Bronchial epithelial cell (primary cell): ENCODE results near the gene FBXO11. TPM values are rescaled to one million over a fixed set of nuclear protein-coding genes. Genes with fewer than 3 reads are reported as not detected.
A peak's percentile ranks its signal among the peaks of the same experiment; 100 is the strongest.
"Not testable (repeated sequence)": the region's sequence is repeated elsewhere in the genome, so short reads cannot be mapped to it uniquely, and the experiment has no call there.

Experiments
- DNase-seq: peaks from one replicate; pipeline ENCODE4 v3.0.0-alpha.2; 2010; ENCODE audit warnings: low read depth
- FAIRE-seq: peaks from 2 replicates; lab custom pipeline; 2011; peaks lifted over from hg19 to GRCh38; lab: Jason Lieb, UNC
- H3K27me3 ChIP-seq: 2 replicates; pipeline ENCODE4 v1.5.1; 2011; ENCODE audit warnings: low read length; ENCODE audit not compliant: control insufficient read depth, insufficient read depth
- H3K36me3 ChIP-seq: 2 replicates; pipeline ENCODE4 v1.5.1; 2011; ENCODE audit warnings: low read length; ENCODE audit not compliant: control insufficient read depth, insufficient read depth
- H3K4me3 ChIP-seq: 2 replicates; pipeline ENCODE4 v1.5.1; 2011; ENCODE audit warnings: mild to moderate bottlenecking, low read depth, low read length, control low read depth
- CTCF ChIP-seq: IDR thresholded peaks from 2 replicates; pipeline ENCODE4 v1.5.1; 2011; ENCODE audit warnings: mild to moderate bottlenecking, moderate library complexity, low read length, control low read depth, inconsistent platforms; ENCODE audit not compliant: insufficient read depth, severe bottlenecking
- total RNA-seq: library from RNA; depleted of rRNA; stranded (reverse); fragments of >200 nt; gene quantifications from 2 replicates; pipeline ENCODE4 v1.2.1, GENCODE V29; 2014

The FBXO11 gene
- total RNA-seq, 1 donor from 2014 or later = 39.8 TPM

GRCh38 chr2:47908682-47909081 is 2.4 kb upstream of the FBXO11 start:
- H3K4me3 ChIP-seq = no peak overlapping the region
- FAIRE-seq = no peak
- DNase-seq = no peak
- no peaks in the 10 kb centered on the region for H3K27me3 ChIP-seq
- TF ChIP-seq CTCF = no peak
- no peaks in the 10 kb centered on the region for H3K36me3 ChIP-seq

DNA sequence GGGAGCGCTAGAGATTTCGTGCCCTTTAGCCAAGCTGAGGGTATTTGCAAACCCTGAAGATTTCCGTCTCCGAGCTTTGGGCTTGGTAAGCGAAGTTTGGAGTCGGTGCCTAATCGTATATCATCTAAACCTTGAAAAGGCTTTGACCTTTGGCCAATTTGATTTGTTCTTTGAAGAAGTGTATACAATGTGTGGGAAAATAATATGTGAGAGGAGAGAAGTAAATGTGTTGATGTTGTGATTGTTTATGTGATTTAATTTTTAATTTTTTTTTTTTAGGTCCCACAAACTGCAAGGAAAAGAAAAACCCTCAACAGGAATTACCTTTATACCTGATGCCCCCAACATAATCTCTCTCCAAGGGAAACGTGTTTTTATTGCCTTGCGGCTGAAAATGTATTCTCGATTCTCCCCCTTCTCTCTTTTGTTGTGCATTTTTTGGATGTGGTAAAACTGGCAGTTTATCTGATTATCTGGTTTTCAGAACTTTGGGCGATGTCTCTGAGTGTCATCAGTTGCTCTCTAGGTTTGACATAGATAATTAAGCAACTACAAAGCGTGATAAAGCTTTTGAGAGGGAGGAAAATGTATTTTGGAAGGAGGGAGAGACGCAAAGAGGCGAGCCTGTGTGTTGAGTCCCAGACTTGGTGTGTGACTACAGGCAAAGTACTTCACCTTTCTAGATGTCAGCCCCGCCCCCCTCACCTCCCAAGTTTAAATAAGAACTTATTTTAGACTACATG is 912 bp upstream of the FBXO11 start:
- FAIRE-seq (no peak), DNase-seq (peak; percentile 29)
- TF ChIP-seq CTCF = no peak
- Histone ChIP-seq H3K36me3 (no peaks in the 10 kb centered on the region), H3K27me3 (no peaks in the 10 kb centered on the region), H3K4me3 (peak overlapping the region; percentile 92)

GRCh38 chr2:47905386-47906156 is 727 bp downstream of the FBXO11 start:
- no peak for DNase-seq
- no peak for FAIRE-seq
- peak overlapping the region; percentile 92 for H3K4me3 ChIP-seq

GRCh38 chr2:47903781-47904490 is 2.4 kb downstream of the FBXO11 start:
- DNase-seq (peak; percentile 30), FAIRE-seq (no peak)
- no peak for TF ChIP-seq CTCF
- no peaks in the 10 kb centered on the region for H3K36me3 ChIP-seq
- no peaks in the 10 kb centered on the region for H3K27me3 ChIP-seq
- peak overlapping the region; percentile 92 for H3K4me3 ChIP-seq

More at GRCh38 chr2:47905386-47906156, 727 bp downstream of the FBXO11 start:
- Histone ChIP-seq H3K36me3 (no peaks in the 10 kb centered on the region), H3K27me3 (no peaks in the 10 kb centered on the region)
- no peak for TF ChIP-seq CTCF

DNA sequence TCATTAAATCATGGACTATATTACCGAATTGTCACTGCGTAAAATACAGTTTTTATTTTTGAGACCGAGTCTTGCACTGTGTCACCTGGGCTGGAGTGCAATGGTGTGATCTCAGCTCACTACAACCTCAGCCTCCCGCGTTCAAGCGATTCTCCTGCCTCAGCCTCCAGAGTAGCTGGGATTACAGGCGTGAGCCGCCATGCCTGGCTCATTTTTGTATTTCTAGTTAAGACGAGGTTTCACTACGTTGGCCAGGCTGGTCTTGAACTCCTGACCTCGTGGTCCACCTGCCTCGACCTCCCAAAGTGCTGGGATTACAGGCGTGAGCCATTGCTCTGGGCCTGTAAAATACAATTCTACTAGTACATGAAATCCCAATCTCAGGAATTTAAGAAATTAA is 4.4 kb downstream of the FBXO11 start:
- not testable (repeated sequence) for H3K27me3 ChIP-seq, DNase-seq, H3K4me3 ChIP-seq, H3K36me3 ChIP-seq, FAIRE-seq

DNA sequence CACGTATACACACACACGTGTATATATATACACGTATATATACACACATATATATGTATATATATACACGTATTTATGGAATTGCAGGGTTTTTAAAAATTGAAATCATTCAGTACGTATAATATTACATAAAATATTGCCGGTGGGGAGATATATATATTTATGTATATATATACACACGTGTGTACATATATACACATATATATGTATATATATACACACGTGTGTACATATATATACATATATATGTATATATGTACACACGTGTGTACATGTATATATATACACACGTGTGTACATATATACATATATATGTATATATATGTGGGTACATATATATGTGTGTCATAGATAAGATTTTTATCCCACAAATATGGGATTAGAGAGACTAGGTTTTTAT is 5.4 kb downstream of the FBXO11 start:
- FAIRE-seq (no peak), DNase-seq (no peak)

More for the DNA sequence above, 5.4 kb downstream of the FBXO11 start:
- Histone ChIP-seq H3K27me3 (no peaks in the 10 kb centered on the region), H3K4me3 (no peak overlapping the region), H3K36me3 (no peaks in the 10 kb centered on the region)
- TF ChIP-seq CTCF = no peak
